C4-2B (cell line): Measurements from ENCODE around the gene PAK5.

Experiments
- H3K27ac ChIP-seq: fragments of 450-650 bp; 2 replicates; pipeline ENCODE4 v1.5.1; 2017
- ZFX ChIP-seq: fragments of 450-650 bp; IDR thresholded peaks from 2 replicates; pipeline ENCODE4 v1.6.1; 2017
- TF ChIP-seq, protein P1 (sequence below): fragments of 450-650 bp; conservative IDR thresholded peaks from 2 replicates; pipeline ENCODE4 v1.5.1; 2017; ENCODE audit warnings: mild to moderate bottlenecking

PAK5 gene

DNA sequence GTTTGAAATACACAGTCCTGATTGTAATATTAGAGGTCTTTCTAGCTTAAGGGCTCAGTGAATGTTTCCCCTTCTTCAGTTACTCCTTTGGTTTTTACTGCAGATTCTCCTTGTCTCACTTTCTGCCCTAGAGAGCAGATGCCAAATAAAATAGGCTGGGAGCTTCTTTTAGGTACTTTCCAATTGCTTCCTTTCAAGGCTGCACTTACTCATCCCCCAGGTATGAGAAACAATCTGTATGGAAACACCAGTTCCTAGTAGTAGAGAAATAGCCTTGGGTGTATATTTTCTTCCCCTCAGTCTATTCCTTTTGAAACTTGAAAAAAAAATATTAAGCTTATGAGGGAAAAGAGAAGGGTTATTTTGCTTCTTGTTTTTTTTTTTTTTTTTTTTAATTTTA is 139.7 kb downstream of the PAK5 start:
- H3K27ac ChIP-seq: no peak overlapping the region
- TF ChIP-seq, protein P1, sequence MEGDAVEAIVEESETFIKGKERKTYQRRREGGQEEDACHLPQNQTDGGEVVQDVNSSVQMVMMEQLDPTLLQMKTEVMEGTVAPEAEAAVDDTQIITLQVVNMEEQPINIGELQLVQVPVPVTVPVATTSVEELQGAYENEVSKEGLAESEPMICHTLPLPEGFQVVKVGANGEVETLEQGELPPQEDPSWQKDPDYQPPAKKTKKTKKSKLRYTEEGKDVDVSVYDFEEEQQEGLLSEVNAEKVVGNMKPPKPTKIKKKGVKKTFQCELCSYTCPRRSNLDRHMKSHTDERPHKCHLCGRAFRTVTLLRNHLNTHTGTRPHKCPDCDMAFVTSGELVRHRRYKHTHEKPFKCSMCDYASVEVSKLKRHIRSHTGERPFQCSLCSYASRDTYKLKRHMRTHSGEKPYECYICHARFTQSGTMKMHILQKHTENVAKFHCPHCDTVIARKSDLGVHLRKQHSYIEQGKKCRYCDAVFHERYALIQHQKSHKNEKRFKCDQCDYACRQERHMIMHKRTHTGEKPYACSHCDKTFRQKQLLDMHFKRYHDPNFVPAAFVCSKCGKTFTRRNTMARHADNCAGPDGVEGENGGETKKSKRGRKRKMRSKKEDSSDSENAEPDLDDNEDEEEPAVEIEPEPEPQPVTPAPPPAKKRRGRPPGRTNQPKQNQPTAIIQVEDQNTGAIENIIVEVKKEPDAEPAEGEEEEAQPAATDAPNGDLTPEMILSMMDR: no peak
- TF ChIP-seq ZFX: no peak

DNA sequence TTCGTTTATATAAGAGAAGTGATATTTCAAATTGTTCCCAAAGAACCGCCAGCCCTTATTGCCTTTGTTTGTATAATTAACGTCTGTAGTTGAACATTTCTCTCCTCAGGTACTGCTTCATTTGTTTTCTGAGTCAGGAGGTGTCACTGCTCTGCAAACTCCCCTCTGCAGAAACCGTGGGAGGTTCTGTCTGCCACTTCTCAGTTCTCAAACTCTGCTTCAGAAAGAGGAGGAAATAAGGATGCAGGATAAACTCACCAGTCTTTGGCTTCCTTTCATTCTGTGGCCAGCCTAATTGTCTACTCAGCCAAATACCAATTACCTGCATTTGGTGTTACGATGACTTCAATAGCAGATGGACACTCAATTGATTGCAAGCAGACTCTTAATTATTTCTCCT is 149.8 kb downstream of the PAK5 start:
- no peak for TF ChIP-seq ZFX
- TF ChIP-seq, protein P1: no peak
- H3K27ac ChIP-seq: no peak overlapping the region

DNA sequence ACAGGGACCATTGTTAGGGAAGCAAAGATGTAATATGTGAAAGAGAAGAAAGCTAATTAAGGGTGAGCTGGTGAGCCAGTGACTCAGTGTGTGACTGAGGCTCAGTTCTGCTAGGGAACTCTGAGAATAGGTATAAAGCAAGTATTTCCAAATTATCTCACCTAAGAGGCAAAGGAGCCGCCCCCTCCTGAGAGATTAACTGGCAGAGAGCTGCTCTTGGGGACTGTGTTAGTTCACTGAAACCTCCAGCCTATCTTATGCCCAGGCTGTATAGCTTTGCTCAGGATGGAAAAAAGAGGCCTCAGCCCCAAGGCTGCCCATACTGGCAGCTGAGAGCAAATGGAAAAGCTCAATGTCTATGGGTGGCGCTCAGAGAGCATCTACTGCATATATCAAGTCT is 152.0 kb downstream of the PAK5 start:
- TF ChIP-seq, protein P1: no peak
- TF ChIP-seq ZFX: no peak
- no peak overlapping the region for H3K27ac ChIP-seq

DNA sequence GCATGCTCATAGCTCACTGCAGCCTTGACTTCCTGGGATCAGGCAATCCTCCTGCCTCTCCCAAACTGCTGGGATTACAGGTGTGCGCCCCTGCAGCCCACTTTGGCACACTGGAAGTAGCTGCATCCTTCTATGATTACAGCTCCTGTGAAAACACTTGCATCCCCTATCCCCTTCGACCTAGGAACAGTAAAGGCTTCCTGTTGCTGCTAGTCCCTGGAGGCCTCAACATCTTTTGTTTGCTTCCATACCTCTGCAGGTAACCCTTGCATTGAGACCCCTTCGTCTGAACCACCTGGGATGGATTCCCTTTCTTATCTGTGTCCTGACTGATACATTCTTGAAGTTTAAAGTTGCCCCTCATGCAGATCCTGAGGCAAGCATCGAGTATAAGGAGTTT is 152.4 kb downstream of the PAK5 start:
- no peak for TF ChIP-seq ZFX
- TF ChIP-seq, protein P1: no peak

GRCh38 chr20:9686001-9686400 is 152.9 kb downstream of the PAK5 start:
- H3K27ac ChIP-seq: no peak overlapping the region
- TF ChIP-seq ZFX: no peak
- TF ChIP-seq, protein P1: no peak

More for the DNA sequence above, 152.4 kb downstream of the PAK5 start:
- no peak overlapping the region for H3K27ac ChIP-seq

DNA sequence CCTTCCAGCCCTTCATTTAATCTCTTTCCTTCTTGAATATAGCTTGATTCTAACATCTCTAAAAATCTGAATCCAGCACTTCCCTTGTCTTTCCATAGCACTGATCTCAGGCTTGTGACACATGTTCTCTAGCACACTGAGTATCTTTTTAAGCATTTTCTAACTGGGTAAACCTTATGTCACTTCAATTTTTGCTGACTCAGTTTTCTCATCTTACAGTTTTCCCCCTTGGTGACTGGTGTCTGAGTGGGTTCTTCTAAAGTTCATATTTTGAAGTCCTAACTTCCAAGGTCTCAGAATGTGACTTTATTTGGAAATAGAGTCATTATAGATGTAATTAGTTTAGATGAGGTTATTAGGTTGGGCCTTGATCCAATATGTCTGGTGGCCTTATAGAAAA is 153.9 kb downstream of the PAK5 start:
- H3K27ac ChIP-seq: no peak overlapping the region
- TF ChIP-seq, protein P1: no peak
- TF ChIP-seq ZFX: no peak

GRCh38 chr20:9677100-9677623 is 161.7 kb downstream of the PAK5 start:
- no peak overlapping the region for H3K27ac ChIP-seq
- TF ChIP-seq, protein P1: no peak
